Ovary (tissue), 3 donors: Measurements from ENCODE around the gene DGAT2.

Experiments
- CTCF ChIP-seq, 3 donors: fragments of 450-650 bp in 2 of 3; fragments of 200-600 bp in 1 of 3; IDR thresholded peaks; one replicate each; pipeline versions ENCODE4 v1.5.1 to v1.8.0; 2016 to 2022; ENCODE audit warnings: antibody characterized with exemption in 3 of 3, mild to moderate bottlenecking in 1 of 3
- EP300 ChIP-seq: sonication (generic); formaldehyde crosslinking; IDR thresholded peaks from one replicate; pipeline ENCODE4 v1.6.1; 2017; ENCODE audit warnings: antibody characterized with exemption
- POLR2A ChIP-seq: fragments of 450-650 bp; IDR thresholded peaks from one replicate; pipeline ENCODE4 v1.6.1; 2017; ENCODE audit warnings: antibody characterized with exemption, mild to moderate bottlenecking, moderate library complexity
- donor health status: DM: no; HTN: no; CAD: no.

- TF ChIP-seq CTCF (IDR thresholded peaks at IDR 0.05) (no peak), POLR2A (no peak), EP300 (no peak)
These were observed 3.5 kb upstream of the DGAT2 start for GRCh38 chr11:75765116-75765515.
